Type B pancreatic cell (in vitro differentiated cells): ENCODE data around the gene FGF5. TPM values are rescaled to one million over a fixed set of nuclear protein-coding genes. Genes with fewer than 3 reads are reported as not detected.

Source experiments
- DNase-seq: peaks from one replicate; pipeline ENCODE4 v3.0.0; 2021; ENCODE audit warnings: mixed read lengths; ENCODE audit not compliant: unreplicated experiment; ENCODE audit errors: extremely low spot score
- H3K27ac Mint-ChIP-seq: 2 replicates; pipeline ENCODE4 v1.8.0; 2021; ENCODE audit warnings: mild to moderate bottlenecking, mixed read lengths
- H3K27me3 Mint-ChIP-seq: 2 replicates; pipeline ENCODE4 v1.8.0; 2021; ENCODE audit warnings: mixed read lengths
- H3K36me3 Mint-ChIP-seq: 2 replicates; pipeline ENCODE4 v1.8.0; 2021; ENCODE audit warnings: mixed read lengths
- H3K4me1 Mint-ChIP-seq: one replicate; pipeline ENCODE4 v1.8.0; 2021; ENCODE audit warnings: mixed read lengths; ENCODE audit not compliant: unreplicated experiment
- H3K4me3 Mint-ChIP-seq: 2 replicates; pipeline ENCODE4 v1.8.0; 2021; ENCODE audit warnings: mild to moderate bottlenecking, mixed read lengths
- H3K9me3 Mint-ChIP-seq: 2 replicates; pipeline ENCODE4 v1.8.0; 2021; ENCODE audit warnings: mixed read lengths
- CTCF ChIP-seq: fragments of 200-600 bp; sonication (generic); conservative IDR thresholded peaks from 2 replicates; pipeline ENCODE4 v1.5.0; 2021; ENCODE audit warnings: antibody characterized with exemption, mild to moderate bottlenecking
- total RNA-seq: library from RNA; stranded (reverse); gene quantifications from 2 replicates; pipeline ENCODE4 v1.2.1, GENCODE V29; 2021; ENCODE audit warnings: low replicate concordance

Gene FGF5
- total RNA-seq, 1 donor from 2014 or later, result 0.75 TPM

- H3K27me3 Mint-ChIP-seq, result peaks cover 67% of the 10 kb centered on the region
- no peak for DNase-seq
- H3K4me1 Mint-ChIP-seq, result no peaks in the 10 kb centered on the region
- H3K4me3 Mint-ChIP-seq, result no peak overlapping the region
- no peak for TF ChIP-seq CTCF
- H3K27ac Mint-ChIP-seq, result no peak overlapping the region
- H3K9me3 Mint-ChIP-seq, result no peaks in the 10 kb centered on the region
- H3K36me3 Mint-ChIP-seq, result no peaks in the 10 kb centered on the region
These were observed 12.3 kb upstream of the FGF5 start for GRCh38 chr4:80254114-80254513.

GRCh38 chr4:80255329-80256095, 11.0 kb upstream of the FGF5 start:
- H3K27ac Mint-ChIP-seq, result no peak overlapping the region
- no peak for TF ChIP-seq CTCF
- H3K27me3 Mint-ChIP-seq, result peaks cover 76% of the 10 kb centered on the region
- DNase-seq, result no peak
- no peaks in the 10 kb centered on the region for H3K4me1 Mint-ChIP-seq
- no peaks in the 10 kb centered on the region for H3K36me3 Mint-ChIP-seq
- no peaks in the 10 kb centered on the region for H3K9me3 Mint-ChIP-seq
- no peak overlapping the region for H3K4me3 Mint-ChIP-seq

GRCh38 chr4:80257851-80258250, 8.6 kb upstream of the FGF5 start:
- Mint-ChIP-seq H3K4me1 (peaks cover under 1% of the 10 kb centered on the region), H3K36me3 (no peaks in the 10 kb centered on the region), H3K9me3 (no peaks in the 10 kb centered on the region), H3K4me3 (no peak overlapping the region), H3K27ac (no peak overlapping the region), H3K27me3 (peaks cover 83% of the 10 kb centered on the region)
- TF ChIP-seq CTCF, result no peak
- DNase-seq, result no peak

GRCh38 chr4:80259012-80259411, 7.5 kb upstream of the FGF5 start:
- no peaks in the 10 kb centered on the region for H3K36me3 Mint-ChIP-seq
- no peaks in the 10 kb centered on the region for H3K9me3 Mint-ChIP-seq
- no peak for DNase-seq
- TF ChIP-seq CTCF, result no peak
- no peak overlapping the region for H3K27ac Mint-ChIP-seq
- peaks cover 12% of the 10 kb centered on the region for H3K4me1 Mint-ChIP-seq
- peaks cover 93% of the 10 kb centered on the region for H3K27me3 Mint-ChIP-seq
- H3K4me3 Mint-ChIP-seq, result no peak overlapping the region

- TF ChIP-seq CTCF, result no peak
- no peak overlapping the region for H3K4me3 Mint-ChIP-seq
- no peaks in the 10 kb centered on the region for H3K36me3 Mint-ChIP-seq
- DNase-seq, result no peak
- H3K9me3 Mint-ChIP-seq, result no peaks in the 10 kb centered on the region
- H3K4me1 Mint-ChIP-seq, result peaks cover 20% of the 10 kb centered on the region
- no peak overlapping the region for H3K27ac Mint-ChIP-seq
- peaks cover 96% of the 10 kb centered on the region for H3K27me3 Mint-ChIP-seq
These were observed 6.6 kb upstream of the FGF5 start for GRCh38 chr4:80259817-80260216.
